NT2/D1 (cell line): ENCODE measurements around the gene KLHL42.

Source experiments
- YY1 ChIP-seq: IDR thresholded peaks from 2 replicates; pipeline ENCODE4 v1.6.1; 2011; ENCODE audit not compliant: insufficient read length, insufficient read depth
- ZNF274 ChIP-seq: IDR thresholded peaks from 2 replicates; pipeline ENCODE4 v1.6.1; 2011; ENCODE audit warnings: mild to moderate bottlenecking, low read depth, low read length

GRCh38 chr12:27762757-27763156, 17.3 kb upstream of the KLHL42 start:
- no peak for TF ChIP-seq ZNF274
- no peak for TF ChIP-seq YY1
